Measurements from ENCODE around the gene UCP3. TPM values are rescaled to one million over a fixed set of nuclear protein-coding genes. Genes with fewer than 3 reads are reported as not detected.

UCP3 gene
- total RNA-seq, 2 experiments from 2014 or later = 0.69 to 0.73 TPM

- DNase-seq (no peak), ATAC-seq (no peak)
- ChIA-PET POLR2A (interaction anchor here (0.6 to 1.1 kb wide), 2 partner anchors 10 to 180 kb away, joined by 3 to 4 read pairs; no protein-coding TSS in a partner anchor), CTCF (interaction anchor here (0.6 to 1.0 kb wide), 2 partner anchors 9 to 1142 kb away, joined by 3 read pairs; no protein-coding TSS in a partner anchor)
- no peaks in the 10 kb centered on the region for H3K9me3 Mint-ChIP-seq (ENCODE audit: low read depth)
- intact Hi-C loops (cut with DNase I, micrococcal nuclease) = loop anchor here in 1 of 2 experiments (10.0 kb wide), 2 partner anchors 286 to 336 kb away; no protein-coding TSS in a partner anchor
- no peaks in the 10 kb centered on the region for H3K27me3 Mint-ChIP-seq
- H3K4me3 Mint-ChIP-seq = no peak overlapping the region
- peak overlapping the region; percentile 63 for H3K27ac Mint-ChIP-seq
- H3K36me3 Mint-ChIP-seq (ENCODE audit: low read depth) = peaks cover 3% of the 10 kb centered on the region
- peaks cover 77% of the 10 kb centered on the region for H3K4me1 Mint-ChIP-seq
Measured at GRCh38 chr11:73969091-73969490, 39.8 kb downstream of the UCP3 start.

GRCh38 chr11:73968356-73968966 lies 40.4 kb downstream of the UCP3 start:
- POLR2A ChIA-PET = interaction anchor here (0.6 to 1.1 kb wide), 3 partner anchors 11 to 180 kb away, joined by 3 to 4 read pairs (median 3); no protein-coding TSS in a partner anchor
- Mint-ChIP-seq H3K4me1 (peaks cover 72% of the 10 kb centered on the region), H3K27me3 (no peaks in the 10 kb centered on the region), H3K4me3 (no peak overlapping the region), H3K27ac (peak overlapping the region; percentile 63), H3K9me3 (ENCODE audit: low read depth) (no peaks in the 10 kb centered on the region), H3K36me3 (ENCODE audit: low read depth) (no peaks in the 10 kb centered on the region)
- CTCF ChIA-PET = no interaction called here
- no peak for ATAC-seq
- no peak for DNase-seq
- intact Hi-C loops (cut with DNase I, micrococcal nuclease) = loop anchor here in 1 of 2 experiments (10.0 kb wide), 2 partner anchors 286 to 336 kb away; no protein-coding TSS in a partner anchor

GRCh38 chr11:73965764-73966121 lies 43.1 kb downstream of the UCP3 start:
- H3K27ac Mint-ChIP-seq = no peak overlapping the region
- DNase-seq (no peak), ATAC-seq (no peak)
- intact Hi-C loops (cut with DNase I, micrococcal nuclease) = loop anchor here (2.0 to 10.0 kb wide), 4 partner anchors 67 to 355 kb away; no protein-coding TSS in a partner anchor
- POLR2A ChIA-PET = no interaction called here
- H3K4me3 Mint-ChIP-seq = no peak overlapping the region
- H3K4me1 Mint-ChIP-seq = peaks cover 48% of the 10 kb centered on the region
- no peaks in the 10 kb centered on the region for H3K9me3 Mint-ChIP-seq (ENCODE audit: low read depth)
- CTCF ChIA-PET = interaction anchor here (0.6 to 1.2 kb wide), 3 partner anchors 11 to 205 kb away, joined by 3 to 5 read pairs (median 3); partner anchors contain the start of genes C2CD3, PPME1 and UCP2
- no peaks in the 10 kb centered on the region for H3K27me3 Mint-ChIP-seq
- no peaks in the 10 kb centered on the region for H3K36me3 Mint-ChIP-seq (ENCODE audit: low read depth)

- no peaks in the 10 kb centered on the region for H3K27me3 Mint-ChIP-seq
Measured at GRCh38 chr11:73965076-73965763, 43.7 kb downstream of the UCP3 start.

GRCh38 chr11:73963861-73964260 lies 45.0 kb downstream of the UCP3 start:
- Mint-ChIP-seq H3K4me1 (peaks cover 30% of the 10 kb centered on the region), H3K4me3 (no peak overlapping the region), H3K9me3 (ENCODE audit: low read depth) (no peaks in the 10 kb centered on the region), H3K27ac (peak overlapping the region; percentile 4), H3K36me3 (ENCODE audit: low read depth) (no peaks in the 10 kb centered on the region), H3K27me3 (no peaks in the 10 kb centered on the region)
- intact Hi-C loops (cut with DNase I, micrococcal nuclease) = loop anchor here (1.0 to 10.0 kb wide), 9 partner anchors 69 to 483 kb away; no protein-coding TSS in a partner anchor
- DNase-seq = no peak
- CTCF ChIA-PET = interaction anchor here (0.6 to 2.1 kb wide), 20 partner anchors 8 to 230 kb away, joined by 3 to 14 read pairs (median 4); no protein-coding TSS in a partner anchor
- POLR2A ChIA-PET = interaction anchor here (0.7 kb wide), 1 partner anchor 89 kb away, joined by 4 read pairs; no protein-coding TSS in a partner anchor
- ATAC-seq = no peak

More at GRCh38 chr11:73965076-73965763, 43.7 kb downstream of the UCP3 start:
- H3K36me3 Mint-ChIP-seq (ENCODE audit: low read depth) = no peaks in the 10 kb centered on the region
- no peak overlapping the region for H3K4me3 Mint-ChIP-seq
- no peak overlapping the region for H3K27ac Mint-ChIP-seq
- peaks cover 43% of the 10 kb centered on the region for H3K4me1 Mint-ChIP-seq
- no peak for DNase-seq
- no peak for ATAC-seq
- CTCF ChIA-PET = interaction anchor here (0.6 to 2.1 kb wide), 6 partner anchors 10 to 212 kb away, joined by 3 to 14 read pairs (median 4); no protein-coding TSS in a partner anchor
- POLR2A ChIA-PET = interaction anchor here (0.6 kb wide), 1 partner anchor 9 kb away, joined by 3 read pairs; no protein-coding TSS in a partner anchor
- intact Hi-C loops (cut with DNase I, micrococcal nuclease) = loop anchor here (2.0 to 10.0 kb wide), 4 partner anchors 68 to 356 kb away; no protein-coding TSS in a partner anchor
- no peaks in the 10 kb centered on the region for H3K9me3 Mint-ChIP-seq (ENCODE audit: low read depth)

GRCh38 chr11:73962101-73962705 lies 46.7 kb downstream of the UCP3 start:
- CTCF ChIA-PET = interaction anchor here (0.6 to 0.7 kb wide), 3 partner anchors 18 to 531 kb away, joined by 3 to 4 read pairs (median 3); no protein-coding TSS in a partner anchor
- intact Hi-C loops (cut with DNase I, micrococcal nuclease) = loop anchor here (5.0 to 10.0 kb wide), 4 partner anchors 125 to 485 kb away; no protein-coding TSS in a partner anchor
- Mint-ChIP-seq H3K4me1 (peaks cover 18% of the 10 kb centered on the region), H3K27ac (peak overlapping the region; percentile 18), H3K4me3 (no peak overlapping the region), H3K36me3 (ENCODE audit: low read depth) (no peaks in the 10 kb centered on the region), H3K9me3 (ENCODE audit: low read depth) (no peaks in the 10 kb centered on the region), H3K27me3 (peaks cover 5% of the 10 kb centered on the region)
- POLR2A ChIA-PET = no interaction called here
- DNase-seq (no peak), ATAC-seq (no peak)

GRCh38 chr11:73961321-73961720 lies 47.6 kb downstream of the UCP3 start:
- ChIA-PET CTCF (interaction anchor here (0.5 kb wide), 1 partner anchor 295 kb away, joined by 4 read pairs; no protein-coding TSS in a partner anchor), POLR2A (interaction anchor here (1.0 kb wide), 1 partner anchor 15 kb away, joined by 3 read pairs; no protein-coding TSS in a partner anchor)
- intact Hi-C loops (cut with DNase I, micrococcal nuclease) = loop anchor here (5.0 to 10.0 kb wide), 4 partner anchors 126 to 486 kb away; no protein-coding TSS in a partner anchor
- H3K27ac Mint-ChIP-seq = no peak overlapping the region
- DNase-seq (no peak), ATAC-seq (no peak)
- H3K36me3 Mint-ChIP-seq (ENCODE audit: low read depth) = no peaks in the 10 kb centered on the region
- no peak overlapping the region for H3K4me3 Mint-ChIP-seq
- H3K27me3 Mint-ChIP-seq = peaks cover 7% of the 10 kb centered on the region
- H3K4me1 Mint-ChIP-seq = peaks cover 19% of the 10 kb centered on the region
- no peaks in the 10 kb centered on the region for H3K9me3 Mint-ChIP-seq (ENCODE audit: low read depth)

GRCh38 chr11:73958521-73959141 lies 50.3 kb downstream of the UCP3 start:
- Mint-ChIP-seq H3K4me3 (no peak overlapping the region), H3K4me1 (peaks cover 4% of the 10 kb centered on the region), H3K36me3 (ENCODE audit: low read depth) (no peaks in the 10 kb centered on the region), H3K9me3 (ENCODE audit: low read depth) (no peaks in the 10 kb centered on the region), H3K27ac (no peak overlapping the region), H3K27me3 (peaks cover 7% of the 10 kb centered on the region)
- POLR2A ChIA-PET = no interaction called here
- intact Hi-C loops (cut with DNase I, micrococcal nuclease) = no loop called here
- ATAC-seq (no peak), DNase-seq (no peak)
- CTCF ChIA-PET = interaction anchor here (0.7 kb wide), 1 partner anchor 368 kb away, joined by 3 read pairs; no protein-coding TSS in a partner anchor

GRCh38 chr11:73957654-73958361 lies 51.1 kb downstream of the UCP3 start:
- ChIA-PET CTCF (interaction anchor here (0.7 kb wide), 1 partner anchor 369 kb away, joined by 3 read pairs; no protein-coding TSS in a partner anchor), POLR2A (interaction anchor here (0.7 kb wide), 1 partner anchor 90 kb away, joined by 3 read pairs; no protein-coding TSS in a partner anchor)
- Mint-ChIP-seq H3K4me1 (peaks cover 4% of the 10 kb centered on the region), H3K27me3 (peaks cover 7% of the 10 kb centered on the region), H3K9me3 (ENCODE audit: low read depth) (no peaks in the 10 kb centered on the region), H3K4me3 (peak overlapping the region; percentile 26), H3K36me3 (ENCODE audit: low read depth) (no peaks in the 10 kb centered on the region), H3K27ac (no peak overlapping the region)
- intact Hi-C loops (cut with DNase I, micrococcal nuclease) = no loop called here
- DNase-seq (no peak), ATAC-seq (peak; percentile 49)
